HepG2 (cell line): ENCODE results near the gene SCAI. TPM values are rescaled to one million over a fixed set of nuclear protein-coding genes. Genes with fewer than 3 reads are reported as not detected.

Source experiments
- FOXK1 ChIP-seq: sonication (generic); formaldehyde crosslinking; IDR thresholded peaks from 2 replicates; pipeline ENCODE4 v1.4.0; 2020; ENCODE audit warnings: low read depth, missing genetic modification reagents, borderline replicate concordance
- GLMP ChIP-seq: sonication (generic); formaldehyde crosslinking; IDR thresholded peaks from 2 replicates; pipeline ENCODE4 v1.9.0; 2021; ENCODE audit warnings: missing genetic modification reagents, mild to moderate bottlenecking, borderline replicate concordance
- HNF4A ChIP-seq: sonication (generic); formaldehyde crosslinking; IDR thresholded peaks from 2 replicates; pipeline ENCODE4 v1.4.0; 2020; ENCODE audit warnings: missing genetic modification reagents
- IKZF5 ChIP-seq: IDR thresholded peaks from 2 replicates; pipeline ENCODE4 v1.6.1; 2018; ENCODE audit warnings: missing genetic modification reagents, mild to moderate bottlenecking, missing compliant biosample characterization
- MIER2 ChIP-seq: IDR thresholded peaks from 2 replicates; pipeline ENCODE4 v1.6.1; 2016; ENCODE audit warnings: missing biosample characterization, missing genetic modification reagents
- NFE2 ChIP-seq: sonication (generic); formaldehyde crosslinking; IDR thresholded peaks from 2 replicates; pipeline ENCODE4 v1.4.0; 2020; ENCODE audit warnings: missing genetic modification reagents
- NFIB ChIP-seq: sonication (generic); formaldehyde crosslinking; IDR thresholded peaks from 2 replicates; pipeline ENCODE4 v1.9.0; 2021; ENCODE audit warnings: missing genetic modification reagents, mild to moderate bottlenecking, borderline replicate concordance
- NFIC ChIP-seq: IDR thresholded peaks from 2 replicates; pipeline ENCODE4 v1.6.1; 2012; ENCODE audit warnings: mild to moderate bottlenecking, low read length, inconsistent platforms
- PPARG ChIP-seq: conservative IDR thresholded peaks from 2 replicates; pipeline ENCODE4 v1.6.1; 2016; ENCODE audit warnings: missing biosample characterization, missing genetic modification reagents
- REPIN1 ChIP-seq: sonication (generic); formaldehyde crosslinking; IDR thresholded peaks from 2 replicates; pipeline ENCODE4 v1.8.0; 2022; ENCODE audit warnings: missing genetic modification reagents, low read depth, mild to moderate bottlenecking, borderline replicate concordance
- RFXAP ChIP-seq: sonication (generic); formaldehyde crosslinking; IDR thresholded peaks from 2 replicates; pipeline ENCODE4 v1.4.0; 2020; ENCODE audit warnings: missing genetic modification reagents, borderline replicate concordance
- TIGD3 ChIP-seq: sonication (generic); formaldehyde crosslinking; IDR thresholded peaks from 2 replicates; pipeline ENCODE4 v1.5.1; 2020; ENCODE audit warnings: mild to moderate bottlenecking, missing genetic modification reagents, borderline replicate concordance
- TRIM24 ChIP-seq: sonication (generic); formaldehyde crosslinking; IDR thresholded peaks from 2 replicates; pipeline ENCODE4 v1.8.0; 2022; ENCODE audit warnings: mild to moderate bottlenecking, missing genetic modification reagents
- USF2 ChIP-seq, 2 experiments: sonication (generic) in 1 of 2; formaldehyde crosslinking in 1 of 2; IDR thresholded peaks; 2 replicates each; pipeline versions ENCODE4 v1.5.1 to v1.6.1; 2011 to 2020; ENCODE audit warnings: borderline replicate concordance in 1 of 2, low read depth in 1 of 2, low read length in 1 of 2, mild to moderate bottlenecking in 1 of 2, missing genetic modification reagents in 1 of 2, moderate library complexity in 1 of 2
- ZBTB7A ChIP-seq: sonication (generic); formaldehyde crosslinking; IDR thresholded peaks from 2 replicates; pipeline ENCODE4 v1.8.0; 2022; ENCODE audit warnings: mild to moderate bottlenecking, missing genetic modification reagents
- ZNF446 ChIP-seq: sonication (generic); formaldehyde crosslinking; IDR thresholded peaks from 2 replicates; pipeline ENCODE4 v1.5.0; 2020; ENCODE audit warnings: mild to moderate bottlenecking, missing genetic modification reagents
- ZNF549 ChIP-seq: sonication (generic); formaldehyde crosslinking; IDR thresholded peaks from 2 replicates; pipeline ENCODE4 v1.5.0; 2020; ENCODE audit warnings: missing genetic modification reagents
- ZNF670 ChIP-seq: sonication (generic); formaldehyde crosslinking; IDR thresholded peaks from 2 replicates; pipeline ENCODE4 v1.8.0; 2022; ENCODE audit warnings: mild to moderate bottlenecking, missing genetic modification reagents, borderline replicate concordance
- ZNF713 ChIP-seq: sonication (generic); formaldehyde crosslinking; IDR thresholded peaks from 2 replicates; pipeline ENCODE4 v1.4.0; 2020; ENCODE audit warnings: mild to moderate bottlenecking, missing genetic modification reagents
- ZNF749 ChIP-seq: sonication (generic); formaldehyde crosslinking; IDR thresholded peaks from 2 replicates; pipeline ENCODE4 v1.8.0; 2022; ENCODE audit warnings: mild to moderate bottlenecking, missing genetic modification reagents, moderate library complexity, borderline replicate concordance
- polyA plus RNA-seq, 8 experiments: library from polyadenylated mRNA; depleted of rRNA in 3 of 8; stranded (reverse) in 7 of 8; unstranded in 1 of 8; fragments of >200 nt; fragmentation: Illumina TruSeq in 4 of 8; extraction: Trizol in 4 of 8; gene quantifications; 2 replicates each; pipeline versions ENCODE4 v1.2.1 to v1.2.3, GENCODE V29; 2011 to 2016; ENCODE audit warnings: low read depth in 4 of 8, missing spikeins in 1 of 8, mixed read lengths in 1 of 8; ENCODE audit not compliant: insufficient read depth in 1 of 8
- total RNA-seq, 5 experiments: library from RNA; depleted of rRNA; stranded (reverse); fragments of >200 nt; fragmentation: Illumina TruSeq; extraction: Trizol; gene quantifications; 2 replicates each; pipeline ENCODE4 v1.2.3, GENCODE V29; 2016; ENCODE audit warnings: low read depth in 1 of 5

Gene SCAI
- total and polyA plus RNA-seq, 2 of the 13 experiments (the other 11 are each of a cell fraction or from before 2014, with no cell fraction given): 4.4 to 8.4 TPM

GRCh38 chr9:125189361-125190289 is 46.3 kb upstream of the SCAI start, which contains the start of gene PPP6C (continued):
- TF ChIP-seq IKZF5 (CRISPR knock-in tag): peak; percentile 88
- TF ChIP-seq ZNF549: no peak
- TF ChIP-seq NFIB (CRISPR knock-in tag): no peak
- no peak for TF ChIP-seq USF2 (IDR thresholded peaks at IDR 0.05; ENCODE audit: low read depth, low read length)
- TF ChIP-seq USF2 (CRISPR knock-in tag; IDR thresholded peaks at IDR 0.05; ENCODE audit: borderline replicate concordance): no peak
- TF ChIP-seq HNF4A (CRISPR knock-in tag): 0 out of 2 replicates have a peak, but pooled peaks have one; percentile 20
- 0 out of 2 replicates have a peak, but pooled peaks have one; percentile 37 for TF ChIP-seq ZNF670
- peak; percentile 69; the same call in 1 of the 2 replicates for TF ChIP-seq FOXK1
- no peak for TF ChIP-seq TIGD3
- peak; percentile 93 for TF ChIP-seq REPIN1 (CRISPR knock-in tag)
- TF ChIP-seq ZNF446 (CRISPR knock-in tag): peak; percentile 25; the same call in 1 of the 2 replicates
- no peak for TF ChIP-seq TRIM24
- 0 out of 2 replicates have a peak, but pooled peaks have one; percentile 29 for TF ChIP-seq ZNF749 (CRISPR knock-in tag)
- TF ChIP-seq MIER2 (CRISPR knock-in tag): peak; percentile 44; the same call in 1 of the 2 replicates
- no peak for TF ChIP-seq NFIC
- no peak for TF ChIP-seq RFXAP (CRISPR knock-in tag)
- no peak for TF ChIP-seq ZBTB7A (CRISPR knock-in tag)
- no peak for TF ChIP-seq PPARG (CRISPR knock-in tag)
- TF ChIP-seq NFE2 (CRISPR knock-in tag): no peak
- no peak for TF ChIP-seq GLMP (CRISPR knock-in tag)
- TF ChIP-seq ZNF713: no peak
